ENCODE measurements around the gene PLD4.
"Not testable (repeated sequence)": the region's sequence is repeated elsewhere in the genome, so short reads cannot be mapped to it uniquely, and the experiment has no call there.

GRCh38 chr14:104905579-104905933, 19.1 kb upstream of the PLD4 start:
- not testable (repeated sequence) for TF ChIP-seq CTCF (conservative IDR thresholded peaks at IDR 0.05 in 1 of 2, IDR thresholded peaks at IDR 0.05 in 1 of 2; ENCODE audit: extremely low read depth in 1 of 2, insufficient read depth in 1 of 2, low read depth in 1 of 2, low read length in 2 of 2); EZH2 (IDR thresholded peaks at IDR 0.05; ENCODE audit: borderline replicate concordance, low read length)
